ENCODE results near the gene VEZT. TPM values are rescaled to one million over a fixed set of nuclear protein-coding genes. Genes with fewer than 3 reads are reported as not detected.

VEZT gene
- total and polyA plus RNA-seq, 10 of the 15 experiments (the other 5 are each of a cell fraction or from before 2014, with no cell fraction given), result 32.8 to 134 (median 66.2) TPM

- POLR2A ChIA-PET, result no interaction called here
- CTCF ChIA-PET, result no interaction called here
- H3K4me3 ChIP-seq, result no peak overlapping the region
- no peaks in the 10 kb centered on the region for H3K9me3 ChIP-seq (replicated peaks; ENCODE audit: control insufficient read depth, insufficient read depth, low read length)
- no peak overlapping the region for H2AFZ ChIP-seq (ENCODE audit: control insufficient read depth, low read depth, low read length)
- no TSS peak for BruUV-seq (replicated peaks)
- DNase-seq (ENCODE audit: low read depth, low spot score), result no peak
- H3K4me1 ChIP-seq (ENCODE audit: control insufficient read depth, insufficient read depth, low read length), result peaks cover 10% of the 10 kb centered on the region
- TF ChIP-seq, protein P1, sequence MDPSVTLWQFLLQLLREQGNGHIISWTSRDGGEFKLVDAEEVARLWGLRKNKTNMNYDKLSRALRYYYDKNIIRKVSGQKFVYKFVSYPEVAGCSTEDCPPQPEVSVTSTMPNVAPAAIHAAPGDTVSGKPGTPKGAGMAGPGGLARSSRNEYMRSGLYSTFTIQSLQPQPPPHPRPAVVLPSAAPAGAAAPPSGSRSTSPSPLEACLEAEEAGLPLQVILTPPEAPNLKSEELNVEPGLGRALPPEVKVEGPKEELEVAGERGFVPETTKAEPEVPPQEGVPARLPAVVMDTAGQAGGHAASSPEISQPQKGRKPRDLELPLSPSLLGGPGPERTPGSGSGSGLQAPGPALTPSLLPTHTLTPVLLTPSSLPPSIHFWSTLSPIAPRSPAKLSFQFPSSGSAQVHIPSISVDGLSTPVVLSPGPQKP (IDR thresholded peaks at IDR 0.05; ENCODE audit: low read depth, low read length), result no peak
- TF ChIP-seq NFYA (IDR thresholded peaks at IDR 0.05; ENCODE audit: borderline replicate concordance, low read depth, low read length) (no peak), POLR2AphosphoS5 (IDR thresholded peaks at IDR 0.05; ENCODE audit: low read length) (no peak), SMC3 (IDR thresholded peaks at IDR 0.05; ENCODE audit: borderline replicate concordance, low read length) (no peak), ESRRA (IDR thresholded peaks at IDR 0.05; ENCODE audit: low read length) (no peak), FOXK2 (IDR thresholded peaks at IDR 0.05) (no peak), KAT2A (conservative IDR thresholded peaks at IDR 0.05; ENCODE audit: control insufficient read depth, low read depth, low read length) (no peak), MYC (IDR thresholded peaks at IDR 0.05; ENCODE audit: insufficient read depth, insufficient read length, insufficient replicate concordance, low read length, severe bottlenecking) (no peak), IRF4 (IDR thresholded peaks at IDR 0.05; ENCODE audit: low read depth, low read length) (no peak)
- no peaks in the 10 kb centered on the region for H3K79me2 ChIP-seq (ENCODE audit: control insufficient read depth, insufficient read depth, low read length)
- in situ Hi-C loops (cut with MboI) (no loop called here), intact Hi-C loops (cut with micrococcal nuclease; ENCODE audit: unreplicated experiment) (no loop called here)
- no peak overlapping the region for H3K4me2 ChIP-seq (ENCODE audit: control insufficient read depth, insufficient read depth)
- no peaks in the 10 kb centered on the region for H3K36me3 ChIP-seq (ENCODE audit: control insufficient read depth in 2 of 2, insufficient read depth in 2 of 2, low read length in 1 of 2)
- SMC1A ChIA-PET (ENCODE audit: uncharacterized antibody, unreplicated experiment), result no interaction called here
- H3K27me3 ChIP-seq (replicated peaks in 1 of 2; ENCODE audit: control insufficient read depth in 2 of 2, insufficient read depth in 2 of 2, low read length in 1 of 2), result no peaks in the 10 kb centered on the region
- WGBS (ENCODE audit: insufficient coverage, insufficient replicate concordance, low lambda C conversion rate, missing lambda C conversion rate), result 46% methylated on average over 5 of the region's 5 CpGs
- no peak overlapping the region for H3K27ac ChIP-seq (ENCODE audit: control insufficient read depth, insufficient read depth)
- FAIRE-seq, result no peak
- RAD21 ChIA-PET (ENCODE audit: unreplicated experiment), result no interaction called here
- H3K9ac ChIP-seq (ENCODE audit: control insufficient read depth, insufficient read depth, low read length), result no peak overlapping the region
- ATAC-seq, result no peak
- H4K20me1 ChIP-seq (ENCODE audit: control insufficient read depth, insufficient read depth), result no peaks in the 10 kb centered on the region
These were observed 38.6 kb upstream of the VEZT start for GRCh38 chr12:95179011-95179410.
